GM21723 (cell line): ENCODE results near the gene ABL2.

Experiments
- ATAC-seq: cut with Tn5 transposase; IDR thresholded peaks from one replicate; pipeline ENCODE4 v1.9.1; 2021; ENCODE audit warnings: mild to moderate bottlenecking, moderate library complexity; ENCODE audit not compliant: unreplicated experiment

Gene ABL2

DNA sequence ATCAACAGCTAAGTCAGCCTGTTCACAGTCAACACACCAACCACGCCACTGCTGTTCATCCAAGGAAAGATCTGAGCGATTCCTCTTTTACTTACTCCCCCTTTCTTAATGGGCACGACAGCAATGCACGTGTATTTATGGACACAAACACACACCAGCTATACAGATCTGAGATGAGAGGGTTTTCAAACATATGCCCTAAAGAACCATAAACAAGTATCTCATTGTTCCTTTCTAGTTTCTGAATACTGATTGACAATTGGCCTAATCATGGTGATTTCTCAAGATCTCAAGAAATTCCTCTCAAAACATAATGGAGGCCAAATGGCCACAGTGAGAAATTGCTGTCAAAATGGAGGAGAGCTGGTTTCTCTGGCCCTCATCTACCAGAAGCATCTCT, 129.6 kb downstream of the ABL2 start:
- ATAC-seq, result no peak

- ATAC-seq, result no peak
Observed at GRCh38 chr1:179095924-179096323, 133.6 kb downstream of the ABL2 start.

- ATAC-seq, result no peak
Observed at GRCh38 chr1:179095377-179095776, 134.1 kb downstream of the ABL2 start.

- no peak for ATAC-seq
Observed at GRCh38 chr1:179094818-179095217, 134.7 kb downstream of the ABL2 start.

GRCh38 chr1:179092896-179093461, 136.5 kb downstream of the ABL2 start:
- no peak for ATAC-seq

DNA sequence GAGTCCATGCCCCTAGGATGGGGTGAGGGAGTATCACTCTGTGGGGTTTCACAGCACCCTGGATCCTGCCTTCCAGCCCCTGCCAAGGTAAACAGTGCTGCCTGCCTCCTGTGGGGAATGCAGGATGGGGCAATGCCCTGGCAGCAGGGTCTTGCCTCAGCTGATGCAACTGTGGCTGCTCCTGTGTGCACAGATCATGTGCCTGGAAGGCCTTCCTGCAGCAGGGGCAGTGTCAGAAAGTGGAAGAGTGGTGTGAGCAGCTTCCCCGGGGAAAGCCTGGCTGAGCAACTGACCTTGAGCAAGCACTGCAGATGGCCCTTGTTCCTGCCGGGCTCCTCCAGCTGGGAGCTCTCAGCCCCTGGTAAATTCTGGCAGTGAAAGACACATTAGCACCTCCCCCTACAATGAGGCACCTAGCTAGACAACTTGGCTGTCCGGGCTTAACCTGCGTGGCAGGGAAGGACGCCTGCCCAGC, 137.7 kb downstream of the ABL2 start:
- ATAC-seq, result no peak

GRCh38 chr1:179090923-179091322, 138.6 kb downstream of the ABL2 start:
- ATAC-seq, result no peak

DNA sequence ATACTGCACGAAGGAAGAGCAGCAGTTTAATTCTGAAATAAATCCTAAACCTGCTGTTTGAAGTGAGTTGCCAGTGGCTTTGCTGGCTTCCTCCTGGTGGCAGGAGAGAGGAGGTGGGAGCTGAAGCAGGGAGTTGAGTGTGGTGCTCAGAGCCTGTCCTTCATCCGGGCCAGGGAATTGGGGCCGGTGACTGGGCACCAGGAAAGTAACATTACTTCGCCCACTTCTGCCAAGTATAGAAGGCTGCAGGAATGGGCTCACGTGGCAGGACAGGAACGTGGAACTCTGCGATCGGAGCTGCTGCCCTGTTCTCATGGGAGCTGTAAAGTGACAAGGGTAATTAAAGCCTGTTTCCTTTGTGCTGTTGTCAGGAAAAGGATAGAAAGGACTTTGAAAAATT, 139.0 kb downstream of the ABL2 start:
- ATAC-seq, result no peak

GRCh38 chr1:179089827-179090482, 139.5 kb downstream of the ABL2 start:
- ATAC-seq, result no peak

DNA sequence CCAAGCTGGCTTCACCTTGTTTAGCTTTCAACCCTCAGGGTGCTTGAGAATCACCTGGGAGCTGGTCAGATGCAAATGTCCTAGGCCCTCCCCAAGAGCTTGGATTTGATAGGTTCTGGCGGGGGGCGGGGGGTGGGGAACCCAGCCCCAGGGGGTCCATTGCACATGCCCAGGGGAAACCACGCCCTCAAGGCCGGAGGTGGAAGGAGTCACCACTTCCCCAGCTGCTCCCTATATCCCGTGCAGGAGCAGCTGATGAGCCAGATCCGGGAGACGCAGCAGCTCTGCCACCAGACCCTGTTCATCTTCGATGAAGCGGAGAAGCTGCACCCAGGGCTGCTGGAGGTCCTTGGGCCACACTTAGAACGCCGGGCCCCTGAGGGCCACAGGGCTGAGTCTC, 141.8 kb downstream of the ABL2 start:
- no peak for ATAC-seq

DNA sequence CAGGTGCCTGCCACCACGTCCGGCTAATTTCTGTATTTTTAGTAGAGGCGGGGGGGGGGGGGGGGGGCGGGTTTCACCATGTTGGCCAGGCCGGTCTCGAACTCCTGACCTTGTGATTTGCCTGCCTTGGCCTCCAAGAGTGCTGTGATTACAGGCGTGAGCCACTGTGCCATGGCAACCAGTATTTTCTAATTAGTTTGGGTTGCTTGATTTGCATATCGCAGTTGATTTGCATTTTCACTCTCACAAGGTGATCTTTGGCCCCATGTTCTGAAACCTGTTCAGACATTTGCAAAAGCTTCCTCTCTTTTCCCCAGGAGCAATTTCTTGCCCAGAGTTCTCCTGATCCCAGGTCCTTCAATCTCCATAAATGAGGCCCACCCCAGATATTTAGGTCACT, 145.9 kb downstream of the ABL2 start:
- no peak for ATAC-seq

- no peak for ATAC-seq
Observed at GRCh38 chr1:179082999-179083335, 146.5 kb downstream of the ABL2 start.

GRCh38 chr1:179082333-179082998, 147.0 kb downstream of the ABL2 start:
- ATAC-seq, result peak; percentile 13

DNA sequence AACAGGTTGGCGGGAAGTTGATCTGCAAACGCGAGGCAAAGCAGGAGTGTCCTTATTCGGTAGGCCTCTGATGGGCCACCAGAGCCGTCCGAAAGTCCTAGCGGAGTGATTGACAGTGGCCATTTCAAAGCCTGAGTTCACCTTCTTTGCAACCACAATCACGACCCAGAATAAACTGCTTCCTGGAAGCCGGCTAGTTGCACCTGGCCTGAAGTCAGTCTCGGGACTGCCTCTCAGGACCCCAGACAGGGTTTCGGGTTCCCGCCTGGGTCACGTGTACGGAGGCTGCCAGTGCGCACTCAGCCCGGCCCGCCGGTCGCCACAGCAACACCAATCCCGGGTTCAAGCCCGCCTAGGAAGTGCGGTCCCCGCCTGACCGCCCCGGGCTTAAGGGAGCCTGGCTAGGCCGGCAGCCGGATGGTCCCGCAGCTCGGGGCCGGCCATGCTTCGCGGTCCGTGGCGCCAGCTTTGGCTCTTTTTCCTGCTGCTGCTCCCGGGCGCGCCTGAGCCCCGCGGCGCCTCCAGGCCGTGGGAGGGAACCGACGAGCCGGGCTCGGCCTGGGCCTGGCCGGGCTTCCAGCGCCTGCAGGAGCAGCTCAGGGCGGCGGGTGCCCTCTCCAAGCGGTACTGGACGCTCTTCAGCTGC, 147.7 kb downstream of the ABL2 start, which contains the start of gene TOR3A:
Gene TOR3A, plus strand, starts transcription at position 384 of the 646 bp plus-strand sequence. Its CDS starts 59 bp downstream, at position 443.
- ATAC-seq, result peak; percentile 87

DNA sequence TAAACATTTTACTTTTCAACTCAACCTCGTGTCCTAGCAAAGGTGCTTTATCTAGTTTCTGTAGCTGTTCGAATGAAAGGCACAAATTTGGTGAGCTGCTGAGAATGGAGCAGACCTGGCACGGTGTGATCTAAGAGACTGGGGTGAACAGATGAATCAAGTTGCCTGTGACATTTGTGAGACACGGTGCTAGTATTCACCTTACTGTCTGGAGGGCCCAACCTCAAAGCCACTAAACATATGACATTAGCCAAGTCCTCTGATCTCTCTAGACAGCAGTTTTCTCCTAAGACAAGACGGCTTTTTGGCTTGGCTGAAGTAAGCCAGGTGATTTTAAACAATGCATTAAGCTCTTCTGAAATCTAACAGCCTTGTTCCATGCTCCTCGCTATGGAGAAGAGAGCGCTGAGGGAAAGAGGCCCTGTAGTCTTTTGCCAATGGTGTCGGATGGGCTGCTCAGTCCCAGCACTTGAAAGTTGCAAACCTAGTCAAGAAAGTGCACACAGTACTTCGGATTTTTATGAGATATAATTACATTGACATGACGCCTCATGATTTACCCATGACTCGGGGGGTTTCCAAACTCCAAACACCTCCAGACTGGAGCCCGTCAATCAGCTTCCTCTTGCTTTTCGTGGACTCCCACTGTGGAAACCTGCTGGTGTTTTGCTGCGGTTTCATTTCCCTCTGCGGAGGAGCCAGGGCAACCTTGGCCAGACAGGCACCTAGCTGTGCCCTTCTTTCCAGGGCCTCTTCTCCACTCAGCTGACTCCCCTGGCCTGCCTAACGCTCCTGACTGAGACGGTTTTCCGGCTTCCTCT, 148.4 kb downstream of the ABL2 start:
- ATAC-seq, result no peak

GRCh38 chr1:179079113-179079761, 150.2 kb downstream of the ABL2 start:
- ATAC-seq, result peak; percentile 17

- ATAC-seq, result no peak
Observed at GRCh38 chr1:179077396-179077795, 152.1 kb downstream of the ABL2 start.

GRCh38 chr1:179066471-179066870, 163.0 kb downstream of the ABL2 start:
- no peak for ATAC-seq

- ATAC-seq, result no peak
Observed at GRCh38 chr1:179061360-179062282, 167.9 kb downstream of the ABL2 start.
